AG04449 (cell line): Measurements from ENCODE around the gene MMP14.

Experiments
- CTCF ChIA-PET: fragments of 350-600 bp; formaldehyde crosslinking; extraction: SDS; loops from one replicate; lab custom pipeline; 2021; ENCODE audit warnings: antibody characterized with exemption; lab: Yijun Ruan, JAX
- POLR2A ChIA-PET: fragments of 400-600, 350-600 bp; formaldehyde crosslinking; extraction: SDS; loops from one replicate; lab custom pipeline; 2020; ENCODE audit warnings: antibody characterized with exemption, inconsistent platforms; lab: Yijun Ruan, JAX
- DNase-seq: peaks from one replicate; pipeline ENCODE4 v3.0.0-alpha.2; 2010; ENCODE audit warnings: low read depth, low spot score
- H3K4me3 ChIP-seq: 2 replicates; pipeline ENCODE4 v1.5.1; 2011; ENCODE audit warnings: low read depth, mild to moderate bottlenecking, control low read depth, low read length
- TF ChIP-seq, protein P1 (sequence below): IDR thresholded peaks from one replicate; pipeline ENCODE4 v1.5.1; 2011; ENCODE audit warnings: mild to moderate bottlenecking, moderate library complexity, low read length, control low read depth, inconsistent platforms; ENCODE audit not compliant: insufficient read depth; ENCODE audit errors: missing control alignments

MMP14 gene

DNA sequence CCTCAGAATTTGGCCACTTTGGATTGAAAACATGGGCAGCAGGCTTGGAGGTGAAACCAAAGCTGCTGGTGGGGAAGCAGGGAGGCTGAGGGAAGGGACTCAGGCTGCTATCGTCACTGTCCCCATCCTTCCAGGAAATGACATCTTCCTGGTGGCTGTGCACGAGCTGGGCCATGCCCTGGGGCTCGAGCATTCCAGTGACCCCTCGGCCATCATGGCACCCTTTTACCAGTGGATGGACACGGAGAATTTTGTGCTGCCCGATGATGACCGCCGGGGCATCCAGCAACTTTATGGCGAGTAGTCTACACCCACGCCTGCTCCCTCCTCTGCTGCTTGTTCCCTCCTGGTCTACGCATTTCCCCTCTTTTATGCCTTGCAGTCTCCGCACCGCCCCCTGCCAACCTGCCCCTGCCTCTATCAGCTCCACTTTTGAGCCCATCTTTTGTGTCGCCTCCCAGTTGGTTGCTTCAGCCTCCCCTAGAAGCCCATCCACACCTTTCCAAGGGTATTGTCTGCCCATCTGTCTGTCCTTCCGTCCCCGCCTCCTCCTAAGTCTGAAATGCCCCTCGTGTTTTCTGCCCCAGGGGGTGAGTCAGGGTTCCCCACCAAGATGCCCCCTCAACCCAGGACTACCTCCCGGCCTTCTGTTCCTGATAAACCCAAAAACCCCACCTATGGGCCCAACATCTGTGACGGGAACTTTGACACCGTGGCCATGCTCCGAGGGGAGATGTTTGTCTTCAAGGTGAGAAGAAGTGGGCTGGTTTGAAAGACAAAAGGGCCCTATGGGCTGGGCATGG is 6.9 kb downstream of the MMP14 start:
- TF ChIP-seq, protein P1, sequence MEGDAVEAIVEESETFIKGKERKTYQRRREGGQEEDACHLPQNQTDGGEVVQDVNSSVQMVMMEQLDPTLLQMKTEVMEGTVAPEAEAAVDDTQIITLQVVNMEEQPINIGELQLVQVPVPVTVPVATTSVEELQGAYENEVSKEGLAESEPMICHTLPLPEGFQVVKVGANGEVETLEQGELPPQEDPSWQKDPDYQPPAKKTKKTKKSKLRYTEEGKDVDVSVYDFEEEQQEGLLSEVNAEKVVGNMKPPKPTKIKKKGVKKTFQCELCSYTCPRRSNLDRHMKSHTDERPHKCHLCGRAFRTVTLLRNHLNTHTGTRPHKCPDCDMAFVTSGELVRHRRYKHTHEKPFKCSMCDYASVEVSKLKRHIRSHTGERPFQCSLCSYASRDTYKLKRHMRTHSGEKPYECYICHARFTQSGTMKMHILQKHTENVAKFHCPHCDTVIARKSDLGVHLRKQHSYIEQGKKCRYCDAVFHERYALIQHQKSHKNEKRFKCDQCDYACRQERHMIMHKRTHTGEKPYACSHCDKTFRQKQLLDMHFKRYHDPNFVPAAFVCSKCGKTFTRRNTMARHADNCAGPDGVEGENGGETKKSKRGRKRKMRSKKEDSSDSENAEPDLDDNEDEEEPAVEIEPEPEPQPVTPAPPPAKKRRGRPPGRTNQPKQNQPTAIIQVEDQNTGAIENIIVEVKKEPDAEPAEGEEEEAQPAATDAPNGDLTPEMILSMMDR: no peak
- H3K4me3 ChIP-seq: no peak overlapping the region
- ChIA-PET POLR2A (interaction anchor here (1.0 kb wide), 1 partner anchor 20 kb away, joined by 3 read pairs; no protein-coding TSS in a partner anchor), CTCF (interaction anchor here (0.8 to 13.5 kb wide), 6 partner anchors 7 to 291 kb away, joined by 3 to 272 read pairs (median 4); no protein-coding TSS in a partner anchor)
- DNase-seq: no peak

DNA sequence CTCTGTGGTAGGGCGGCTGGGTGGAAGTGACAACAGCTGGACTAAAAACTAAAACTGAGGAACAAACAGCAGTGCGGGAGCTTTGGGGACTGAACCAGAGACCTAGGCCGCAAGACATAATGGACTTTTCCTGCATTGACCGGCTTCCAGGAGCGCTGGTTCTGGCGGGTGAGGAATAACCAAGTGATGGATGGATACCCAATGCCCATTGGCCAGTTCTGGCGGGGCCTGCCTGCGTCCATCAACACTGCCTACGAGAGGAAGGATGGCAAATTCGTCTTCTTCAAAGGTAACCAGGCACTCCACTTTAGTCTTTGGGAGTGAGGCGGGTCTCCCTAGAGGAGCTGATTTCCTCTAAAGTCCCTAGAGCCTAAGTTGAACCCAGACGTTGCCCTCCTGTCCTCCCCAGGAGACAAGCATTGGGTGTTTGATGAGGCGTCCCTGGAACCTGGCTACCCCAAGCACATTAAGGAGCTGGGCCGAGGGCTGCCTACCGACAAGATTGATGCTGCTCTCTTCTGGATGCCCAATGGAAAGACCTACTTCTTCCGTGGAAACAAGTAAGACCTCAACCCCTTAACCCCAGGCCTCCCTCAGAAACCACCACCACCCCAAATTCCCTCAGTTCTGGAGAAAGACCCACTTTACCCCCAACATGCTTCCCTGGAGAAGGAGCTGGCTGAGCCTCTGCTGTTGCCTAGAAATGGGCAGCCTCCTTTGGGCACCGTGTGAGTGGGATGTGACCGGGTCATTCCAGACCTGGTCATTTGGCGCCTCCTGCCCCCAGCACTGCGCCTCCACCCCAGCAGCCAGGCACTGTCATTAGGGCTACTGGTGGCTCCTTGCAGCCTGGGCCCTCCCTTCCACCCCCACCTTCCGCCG is 8.1 kb downstream of the MMP14 start:
- DNase-seq: no peak
- ChIA-PET POLR2A (no interaction called here), CTCF (interaction anchor here (1.2 to 13.5 kb wide), 7 partner anchors 6 to 284 kb away, joined by 4 to 272 read pairs (median 6); no protein-coding TSS in a partner anchor)
- no peak overlapping the region for H3K4me3 ChIP-seq
- TF ChIP-seq, protein P1: no peak

DNA sequence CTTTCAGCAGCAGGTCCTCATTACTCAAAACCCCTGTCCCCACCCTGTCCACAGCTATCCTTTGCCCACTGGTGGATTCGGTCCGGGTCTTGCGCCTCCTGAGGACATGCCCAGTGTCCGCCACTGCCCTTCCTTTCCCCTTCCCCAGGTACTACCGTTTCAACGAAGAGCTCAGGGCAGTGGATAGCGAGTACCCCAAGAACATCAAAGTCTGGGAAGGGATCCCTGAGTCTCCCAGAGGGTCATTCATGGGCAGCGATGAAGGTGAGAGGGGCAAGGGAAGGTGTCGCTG is 8.7 kb downstream of the MMP14 start:
- ChIA-PET POLR2A (no interaction called here), CTCF (interaction anchor here (1.2 to 10.9 kb wide), 7 partner anchors 7 to 284 kb away, joined by 4 to 272 read pairs (median 6); partner anchors contain the start of gene MMP14)
- no peak for DNase-seq
- TF ChIP-seq, protein P1: no peak
- no peak overlapping the region for H3K4me3 ChIP-seq

DNA sequence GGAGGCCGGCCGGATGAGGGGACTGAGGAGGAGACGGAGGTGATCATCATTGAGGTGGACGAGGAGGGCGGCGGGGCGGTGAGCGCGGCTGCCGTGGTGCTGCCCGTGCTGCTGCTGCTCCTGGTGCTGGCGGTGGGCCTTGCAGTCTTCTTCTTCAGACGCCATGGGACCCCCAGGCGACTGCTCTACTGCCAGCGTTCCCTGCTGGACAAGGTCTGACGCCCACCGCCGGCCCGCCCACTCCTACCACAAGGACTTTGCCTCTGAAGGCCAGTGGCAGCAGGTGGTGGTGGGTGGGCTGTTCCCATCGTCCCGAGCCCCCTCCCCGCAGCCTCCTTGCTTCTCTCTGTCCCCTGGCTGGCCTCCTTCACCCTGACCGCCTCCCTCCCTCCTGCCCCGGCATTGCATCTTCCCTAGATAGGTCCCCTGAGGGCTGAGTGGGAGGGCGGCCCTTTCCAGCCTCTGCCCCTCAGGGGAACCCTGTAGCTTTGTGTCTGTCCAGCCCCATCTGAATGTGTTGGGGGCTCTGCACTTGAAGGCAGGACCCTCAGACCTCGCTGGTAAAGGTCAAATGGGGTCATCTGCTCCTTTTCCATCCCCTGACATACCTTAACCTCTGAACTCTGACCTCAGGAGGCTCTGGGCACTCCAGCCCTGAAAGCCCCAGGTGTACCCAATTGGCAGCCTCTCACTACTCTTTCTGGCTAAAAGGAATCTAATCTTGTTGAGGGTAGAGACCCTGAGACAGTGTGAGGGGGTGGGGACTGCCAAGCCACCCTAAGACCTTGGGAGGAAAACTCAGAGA is 9.6 kb downstream of the MMP14 start:
- H3K4me3 ChIP-seq: no peak overlapping the region
- POLR2A ChIA-PET: interaction anchor here (7.3 kb wide), 1 partner anchor 9 kb away, joined by 158 read pairs; the partner anchor contains the start of gene MMP14
- CTCF ChIA-PET: interaction anchor here (1.0 to 10.9 kb wide), 7 partner anchors 8 to 291 kb away, joined by 3 to 272 read pairs (median 6); partner anchors contain the start of gene MMP14
- DNase-seq: no peak
- TF ChIP-seq, protein P1: no peak

DNA sequence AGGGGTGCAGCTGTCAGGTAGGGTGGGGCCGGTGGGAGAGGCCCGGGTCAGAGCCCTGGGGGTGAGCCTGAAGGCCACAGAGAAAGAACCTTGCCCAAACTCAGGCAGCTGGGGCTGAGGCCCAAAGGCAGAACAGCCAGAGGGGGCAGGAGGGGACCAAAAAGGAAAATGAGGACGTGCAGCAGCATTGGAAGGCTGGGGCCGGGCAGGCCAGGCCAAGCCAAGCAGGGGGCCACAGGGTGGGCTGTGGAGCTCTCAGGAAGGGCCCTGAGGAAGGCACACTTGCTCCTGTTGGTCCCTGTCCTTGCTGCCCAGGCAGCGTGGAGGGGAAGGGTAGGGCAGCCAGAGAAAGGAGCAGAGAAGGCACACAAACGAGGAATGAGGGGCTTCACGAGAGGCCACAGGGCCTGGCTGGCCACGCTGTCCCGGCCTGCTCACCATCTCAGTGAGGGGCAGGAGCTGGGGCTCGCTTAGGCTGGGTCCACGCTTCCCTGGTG is 10.5 kb downstream of the MMP14 start:
- TF ChIP-seq, protein P1: no peak
- ChIA-PET CTCF (interaction anchor here (1.0 to 10.9 kb wide), 5 partner anchors 8 to 292 kb away, joined by 3 to 272 read pairs (median 6); partner anchors contain the start of gene MMP14), POLR2A (interaction anchor here (7.3 kb wide), 1 partner anchor 10 kb away, joined by 158 read pairs; the partner anchor contains the start of gene MMP14)
- H3K4me3 ChIP-seq: no peak overlapping the region
- DNase-seq: no peak
